Natural killer cell (primary cell): ENCODE measurements around the gene DOLK. TPM values are rescaled to one million over a fixed set of nuclear protein-coding genes. Genes with fewer than 3 reads are reported as not detected.

Experiments used
- ATAC-seq, 3 donors: fragments of 150-1000 bp in 2 of 3; fragments of 200-7000 bp in 1 of 3; cut with Tn5 transposase; 1 replicate in 1 of 3; 2 replicates in 2 of 3; pipeline ENCODE4 v1.10.0; 2021; ENCODE audit warnings: mild to moderate bottlenecking in 2 of 3, moderate library complexity in 2 of 3
- DNase-seq, 2 donors: peaks; one replicate each; pipeline versions ENCODE4 v3.0.0 to v3.0.0-alpha.2; 2013 to 2021; ENCODE audit warnings: mixed read lengths in 1 of 2
- H3K27ac ChIP-seq: one replicate; pipeline ENCODE4 v1.5.1; 2013; ENCODE audit warnings: mild to moderate bottlenecking, low read length
- H3K27me3 ChIP-seq: one replicate; pipeline ENCODE4 v1.6.1; 2013; ENCODE audit warnings: low read length; ENCODE audit not compliant: control insufficient read depth, insufficient read depth
- H3K36me3 ChIP-seq: one replicate; pipeline ENCODE4 v1.6.1; 2013; ENCODE audit warnings: low read length; ENCODE audit not compliant: control insufficient read depth, insufficient read depth
- H3K4me1 ChIP-seq: one replicate; pipeline ENCODE4 v1.6.1; 2013; ENCODE audit warnings: low read length; ENCODE audit not compliant: control insufficient read depth, insufficient read depth
- H3K4me3 ChIP-seq: one replicate; pipeline ENCODE4 v1.5.1; 2013; ENCODE audit warnings: low read length
- H3K9me3 ChIP-seq: one replicate; pipeline ENCODE4 v1.6.1; 2013; ENCODE audit warnings: low read length; ENCODE audit not compliant: control insufficient read depth, insufficient read depth
- H3K27ac Mint-ChIP-seq, 2 donors: one replicate each; pipeline ENCODE4 v1.8.0; 2022; ENCODE audit warnings: mild to moderate bottlenecking in 2 of 2, mixed read lengths in 2 of 2, moderate library complexity in 1 of 2
- H3K27me3 Mint-ChIP-seq, 2 donors: one replicate each; pipeline ENCODE4 v1.8.0; 2022; ENCODE audit warnings: low read depth in 2 of 2, mixed read lengths in 2 of 2
- H3K36me3 Mint-ChIP-seq: one replicate; pipeline ENCODE4 v1.8.0; 2022; ENCODE audit warnings: mixed read lengths
- H3K4me1 Mint-ChIP-seq, 2 donors: one replicate each; pipeline ENCODE4 v1.8.0; 2022; ENCODE audit warnings: mixed read lengths in 2 of 2
- H3K4me3 Mint-ChIP-seq: one replicate; pipeline ENCODE4 v1.8.0; 2022; ENCODE audit warnings: mild to moderate bottlenecking, moderate library complexity, mixed read lengths
- H3K9me3 Mint-ChIP-seq, 2 donors: one replicate each; pipeline ENCODE4 v1.8.0; 2022; ENCODE audit warnings: mixed read lengths in 2 of 2
- WGBS: methylation state at CpG from one replicate; pipeline ENCODE4 v1.1.7; 2013; ENCODE audit warnings: missing lambda C conversion rate; ENCODE audit not compliant: insufficient coverage; 5-methylcytosine and 5-hydroxymethylcytosine counted together
- intact Hi-C: fragments of 100-400 bp; cut with micrococcal nuclease; formaldehyde crosslinking; loops from one replicate; pipeline ENCODE4 v1.14.2; 2022
- total RNA-seq, 4 donors: library from RNA; stranded (reverse); fragments of 120-200 nt in 1 of 4; gene quantifications; one replicate each; pipeline versions ENCODE4 v1.2.3 to v1.2.4, GENCODE V29; 2013 to 2022
- TF ChIP-seq, protein P1 (sequence below): fragments of 200-600 bp; IDR thresholded peaks from one replicate; pipeline ENCODE4 v1.8.0; 2022; ENCODE audit warnings: antibody characterized with exemption

Gene DOLK
- total RNA-seq, 3 donors from 2014 or later (not counting 1 experiment from before 2014, with no cell fraction given) = 4.8 to 8.9 (median 6.7) TPM

DNA sequence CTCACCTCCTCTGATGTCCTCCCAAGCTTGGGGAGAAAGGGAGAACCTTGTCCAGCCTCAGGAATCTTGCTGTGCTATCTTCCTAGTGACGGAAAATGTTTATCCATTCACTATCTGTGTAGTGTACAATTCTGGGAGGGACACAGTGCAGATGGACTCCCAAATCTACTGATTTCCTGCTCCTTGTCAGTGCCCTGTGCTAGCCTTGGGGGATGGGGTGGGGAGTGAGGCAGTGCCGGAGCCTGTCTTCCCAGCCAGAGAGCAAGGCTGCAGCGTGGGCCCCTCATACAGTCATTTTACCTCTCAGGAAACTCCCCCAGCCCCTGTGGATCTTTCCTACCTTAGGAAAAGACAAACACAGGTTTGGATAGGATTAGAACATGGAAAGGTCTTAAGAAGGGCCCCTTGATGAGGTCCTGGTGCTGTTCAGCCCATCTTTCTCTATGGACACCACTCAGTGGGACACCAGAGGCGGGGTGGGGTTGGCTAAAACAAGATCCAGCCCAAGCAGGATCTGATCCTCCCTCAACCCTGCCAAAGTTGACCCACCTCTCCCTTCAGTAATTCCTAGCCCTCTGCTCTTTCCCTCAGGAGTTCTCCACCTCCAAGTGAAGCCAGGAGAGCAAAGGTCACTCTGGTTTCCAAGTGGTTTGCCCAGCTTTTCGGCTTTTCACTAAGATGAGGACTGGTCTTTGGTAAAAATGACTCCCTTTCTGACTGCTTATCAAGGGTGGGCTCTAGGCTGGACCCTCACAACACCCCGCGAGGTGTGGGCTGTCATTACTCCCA is 3.4 kb downstream of the DOLK start:
- Histone ChIP-seq H3K9me3 (no peaks in the 10 kb centered on the region), H3K27me3 (no peaks in the 10 kb centered on the region), H3K4me3 (no peak overlapping the region), H3K36me3 (no peaks in the 10 kb centered on the region), H3K4me1 (peaks cover 22% of the 10 kb centered on the region), H3K27ac (no peak overlapping the region)
- Mint-ChIP-seq H3K9me3 (no peaks in the 10 kb centered on the region), H3K36me3 (no peaks in the 10 kb centered on the region), H3K4me1 (peaks cover 27 to 29% of the 10 kb centered on the region in 2 donors), H3K27ac (no peak overlapping the region), H3K27me3 (no peaks in the 10 kb centered on the region), H3K4me3 (no peak overlapping the region)
- TF ChIP-seq, protein P1, sequence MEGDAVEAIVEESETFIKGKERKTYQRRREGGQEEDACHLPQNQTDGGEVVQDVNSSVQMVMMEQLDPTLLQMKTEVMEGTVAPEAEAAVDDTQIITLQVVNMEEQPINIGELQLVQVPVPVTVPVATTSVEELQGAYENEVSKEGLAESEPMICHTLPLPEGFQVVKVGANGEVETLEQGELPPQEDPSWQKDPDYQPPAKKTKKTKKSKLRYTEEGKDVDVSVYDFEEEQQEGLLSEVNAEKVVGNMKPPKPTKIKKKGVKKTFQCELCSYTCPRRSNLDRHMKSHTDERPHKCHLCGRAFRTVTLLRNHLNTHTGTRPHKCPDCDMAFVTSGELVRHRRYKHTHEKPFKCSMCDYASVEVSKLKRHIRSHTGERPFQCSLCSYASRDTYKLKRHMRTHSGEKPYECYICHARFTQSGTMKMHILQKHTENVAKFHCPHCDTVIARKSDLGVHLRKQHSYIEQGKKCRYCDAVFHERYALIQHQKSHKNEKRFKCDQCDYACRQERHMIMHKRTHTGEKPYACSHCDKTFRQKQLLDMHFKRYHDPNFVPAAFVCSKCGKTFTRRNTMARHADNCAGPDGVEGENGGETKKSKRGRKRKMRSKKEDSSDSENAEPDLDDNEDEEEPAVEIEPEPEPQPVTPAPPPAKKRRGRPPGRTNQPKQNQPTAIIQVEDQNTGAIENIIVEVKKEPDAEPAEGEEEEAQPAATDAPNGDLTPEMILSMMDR = no peak
- ATAC-seq = no peak
- DNase-seq = no peak
- intact Hi-C loops = no loop called here
- 96% methylated on average over 5 of the region's 7 CpGs for WGBS

DNA sequence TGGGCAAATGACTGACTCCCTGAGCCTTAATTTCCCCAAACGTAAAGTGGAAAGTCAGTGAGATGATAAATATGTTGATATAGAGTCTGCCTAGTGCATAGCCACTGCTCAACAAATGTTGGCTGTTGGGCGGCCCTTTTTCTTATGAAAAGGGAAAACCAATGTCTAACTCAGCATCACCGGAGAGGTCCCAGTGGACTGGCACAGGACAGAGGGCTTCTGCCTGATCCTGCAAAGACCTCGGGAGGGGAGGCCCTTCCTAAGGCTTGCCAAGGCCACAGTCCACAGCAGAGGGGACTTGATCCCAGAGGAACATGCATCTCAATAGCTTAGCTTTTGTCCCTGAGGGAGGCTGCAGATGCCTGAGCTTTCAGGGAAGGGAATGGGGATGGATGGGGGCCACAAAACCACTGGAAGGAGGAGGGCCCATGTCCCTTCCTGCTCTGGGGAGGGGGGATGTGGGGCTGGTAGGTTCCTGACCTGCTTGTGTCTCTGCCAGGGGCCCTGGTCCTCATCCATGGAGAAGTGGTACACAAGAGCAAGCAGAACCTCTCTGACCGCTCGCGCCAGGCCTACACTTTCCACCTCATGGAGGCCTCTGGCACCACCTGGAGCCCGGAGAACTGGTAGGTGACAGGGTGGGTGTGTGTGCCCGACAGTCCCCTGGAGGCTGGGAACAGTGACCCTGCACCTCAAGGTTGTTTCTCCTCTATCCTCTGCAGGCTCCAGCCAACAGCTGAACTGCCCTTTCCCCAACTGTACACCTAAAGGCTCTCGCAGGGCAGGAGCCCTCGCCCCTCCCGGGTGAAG is 6.3 kb downstream of the DOLK start:
- peaks cover 4% of the 10 kb centered on the region for H3K4me1 ChIP-seq
- H3K27me3 ChIP-seq = no peaks in the 10 kb centered on the region
- intact Hi-C loops = no loop called here
- WGBS = 99% methylated on average over 12 of the region's 12 CpGs
- H3K27ac ChIP-seq = no peak overlapping the region
- H3K4me3 Mint-ChIP-seq = no peak overlapping the region
- DNase-seq (no peak), ATAC-seq (no peak)
- H3K36me3 Mint-ChIP-seq = no peaks in the 10 kb centered on the region
- TF ChIP-seq, protein P1 = no peak
- no peak overlapping the region for H3K27ac Mint-ChIP-seq
- H3K9me3 Mint-ChIP-seq = no peaks in the 10 kb centered on the region
- peaks cover 7% of the 10 kb centered on the region in 2 donors for H3K4me1 Mint-ChIP-seq
- H3K4me3 ChIP-seq = no peak overlapping the region
- H3K36me3 ChIP-seq = no peaks in the 10 kb centered on the region
- H3K27me3 Mint-ChIP-seq = no peaks in the 10 kb centered on the region
- no peaks in the 10 kb centered on the region for H3K9me3 ChIP-seq

DNA sequence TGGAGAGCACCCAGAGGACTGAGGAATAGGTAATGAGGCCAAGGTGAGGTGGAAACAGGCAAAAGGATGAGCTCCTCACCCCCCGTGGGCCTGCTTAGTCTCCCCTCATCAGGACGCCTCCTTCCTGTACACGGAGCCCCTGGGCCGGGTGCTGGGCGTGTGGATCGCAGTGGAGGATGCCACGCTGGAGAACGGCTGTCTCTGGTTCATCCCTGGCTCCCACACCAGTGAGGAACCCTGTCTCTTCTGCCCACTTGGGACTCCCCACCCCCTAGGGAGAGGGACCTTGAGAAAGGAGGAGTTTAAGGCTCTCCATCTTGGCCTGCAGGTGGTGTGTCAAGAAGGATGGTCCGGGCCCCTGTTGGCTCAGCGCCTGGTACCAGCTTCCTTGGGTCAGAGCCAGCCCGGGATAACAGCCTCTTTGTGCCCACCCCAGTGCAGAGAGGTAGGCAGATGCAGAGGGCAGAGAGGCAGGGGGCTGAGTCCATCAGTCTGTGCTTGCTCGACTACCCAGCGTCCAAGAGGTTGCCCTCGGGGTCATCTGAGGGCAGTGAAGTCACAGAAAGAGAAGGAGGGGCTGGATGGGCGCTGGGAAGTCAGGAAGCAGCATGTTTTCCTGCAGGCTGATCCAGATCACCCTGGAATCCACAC is 7.0 kb downstream of the DOLK start:
- Mint-ChIP-seq H3K4me3 (no peak overlapping the region), H3K36me3 (no peaks in the 10 kb centered on the region), H3K27ac (no peak overlapping the region), H3K9me3 (no peaks in the 10 kb centered on the region), H3K27me3 (no peaks in the 10 kb centered on the region), H3K4me1 (no peaks in the 10 kb centered on the region)
- Histone ChIP-seq H3K36me3 (no peaks in the 10 kb centered on the region), H3K4me1 (no peaks in the 10 kb centered on the region), H3K27me3 (no peaks in the 10 kb centered on the region), H3K9me3 (no peaks in the 10 kb centered on the region), H3K27ac (no peak overlapping the region), H3K4me3 (no peak overlapping the region)
- ATAC-seq (no peak), DNase-seq (no peak)
- TF ChIP-seq, protein P1 = no peak
- WGBS = 91% methylated on average over 15 of the region's 15 CpGs
- intact Hi-C loops = no loop called here
